Fibroblast of villous mesenchyme (primary cell): Measurements from ENCODE around the gene HAUS5. TPM values are rescaled to one million over a fixed set of nuclear protein-coding genes. Genes with fewer than 3 reads are reported as not detected.

ENCODE experiments used
- DNase-seq: peaks from one replicate; pipeline ENCODE4 v3.0.0-alpha.2; 2010; ENCODE audit warnings: low read depth
- H3K4me3 ChIP-seq: 2 replicates; pipeline ENCODE4 v1.5.1; 2011; ENCODE audit warnings: low read depth, mild to moderate bottlenecking, low read length
- CTCF ChIP-seq: IDR thresholded peaks from 2 replicates; pipeline ENCODE4 v1.5.1; 2012; ENCODE audit warnings: low read depth, mild to moderate bottlenecking, low read length; ENCODE audit not compliant: insufficient read depth
- total RNA-seq: library from RNA; depleted of rRNA; stranded (reverse); fragments of >200 nt; gene quantifications from 2 replicates; pipeline ENCODE4 v1.2.3, GENCODE V29; 2012

HAUS5 gene
- total RNA-seq, 1 donor: 6.5 TPM

DNA sequence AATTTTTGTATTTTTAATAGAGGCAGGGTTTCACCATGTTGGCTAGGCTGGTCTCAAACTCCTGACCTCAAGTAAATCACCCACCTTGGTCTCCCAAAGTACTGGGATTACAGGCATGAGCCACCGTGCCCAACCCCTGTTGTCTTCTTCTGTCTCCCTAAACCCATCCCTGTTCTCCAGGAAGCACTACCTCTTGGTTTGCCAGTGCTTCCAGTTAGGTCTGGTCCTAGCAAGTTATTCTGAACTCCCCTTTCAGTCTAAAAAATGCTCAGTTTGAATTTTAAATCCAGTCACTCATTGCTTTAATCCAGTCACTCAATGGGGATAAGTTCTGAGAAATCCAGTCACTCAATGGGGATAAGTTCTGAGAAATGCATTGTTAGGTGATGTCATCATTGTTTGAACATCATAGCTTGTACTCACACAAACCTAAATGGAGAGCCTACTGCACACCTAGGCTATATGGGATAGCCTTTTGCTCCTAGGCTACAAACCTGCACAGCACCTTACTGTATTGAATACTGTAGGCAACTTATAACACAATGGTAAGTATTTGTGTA lies 41.0 kb upstream of the HAUS5 start:
- TF ChIP-seq CTCF: no peak
- no peak overlapping the region for H3K4me3 ChIP-seq
- DNase-seq: no peak

- H3K4me3 ChIP-seq: no peak overlapping the region
- no peak for TF ChIP-seq CTCF
- DNase-seq: no peak
Measured at GRCh38 chr19:35577918-35578317, 34.6 kb upstream of the HAUS5 start.

- H3K4me3 ChIP-seq: no peak overlapping the region
- no peak for TF ChIP-seq CTCF
- no peak for DNase-seq
Measured at GRCh38 chr19:35578707-35579106, 33.8 kb upstream of the HAUS5 start.

DNA sequence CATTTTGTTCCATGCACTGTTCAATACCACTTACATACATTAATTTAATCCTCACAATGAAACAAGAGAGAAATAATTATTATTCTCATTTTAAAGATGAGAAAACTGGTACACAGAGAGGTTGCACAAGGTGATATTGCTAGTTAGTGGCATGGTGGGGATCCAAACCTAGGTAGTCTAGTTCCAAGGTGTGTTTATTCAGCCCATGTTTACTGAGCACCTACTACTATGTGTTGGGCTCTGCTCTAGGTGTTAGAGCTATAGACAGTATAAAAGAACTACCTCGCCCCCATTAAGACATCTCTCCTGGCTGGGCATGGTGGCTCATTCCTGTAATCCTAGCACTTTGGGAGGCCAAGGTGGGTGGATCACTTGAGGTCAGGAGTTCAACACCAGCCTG lies 29.8 kb upstream of the HAUS5 start:
- TF ChIP-seq CTCF: no peak
- H3K4me3 ChIP-seq: no peak overlapping the region
- DNase-seq: no peak

GRCh38 chr19:35585848-35586247 lies 26.7 kb upstream of the HAUS5 start, which contains the start of gene PMIS2:
PMIS2 (plus strand) TSS chr19:35586173; CDS start chr19:35586260, 87 bp downstream.
- TF ChIP-seq CTCF: no peak
- DNase-seq: no peak
- H3K4me3 ChIP-seq: no peak within 1 kb of the TSS

- no peak for TF ChIP-seq CTCF
- H3K4me3 ChIP-seq: no peak overlapping the region
- no peak for DNase-seq
Measured at GRCh38 chr19:35587321-35587720, 25.2 kb upstream of the HAUS5 start.

GRCh38 chr19:35590875-35591274 lies 21.7 kb upstream of the HAUS5 start:
- no peak for TF ChIP-seq CTCF
- no peak for DNase-seq
- H3K4me3 ChIP-seq: no peak overlapping the region
